DOHH2 (cell line): ENCODE data around the gene EPDR1.

Source experiments
- H3F3A ChIP-seq: fragments of 200-600 bp; sonication (generic), shearing (Covaris generic); 2 replicates; pipeline ENCODE4 v1.6.0; 2016; ENCODE audit warnings: antibody characterized with exemption, mild to moderate bottlenecking; ENCODE audit not compliant: control insufficient read depth, insufficient read depth
- H3K27ac ChIP-seq: fragments of 200-600 bp; sonication (generic); 2 replicates; pipeline ENCODE4 v1.5.1; 2014; ENCODE audit warnings: low read depth, mild to moderate bottlenecking, low read length, moderate library complexity
- H3K27me3 ChIP-seq: fragments of 200-600 bp; sonication (generic); 2 replicates; pipeline ENCODE4 v1.6.1; 2014; ENCODE audit warnings: mild to moderate bottlenecking, low read length, mixed read lengths; ENCODE audit not compliant: control insufficient read depth
- H3K36me3 ChIP-seq: fragments of 200-600 bp; sonication (generic); 2 replicates; pipeline ENCODE4 v1.6.1; 2014; ENCODE audit warnings: mild to moderate bottlenecking, low read length, moderate library complexity, mixed read lengths; ENCODE audit not compliant: control insufficient read depth
- H3K4me1 ChIP-seq: fragments of 200-600 bp; sonication (generic); 2 replicates; pipeline ENCODE4 v1.6.1; 2014; ENCODE audit warnings: mild to moderate bottlenecking, low read length, mixed read lengths; ENCODE audit not compliant: control insufficient read depth
- H3K4me2 ChIP-seq: fragments of 200-600 bp; sonication (generic); 2 replicates; pipeline ENCODE4 v1.6.0; 2014; ENCODE audit warnings: mild to moderate bottlenecking, low read length, moderate library complexity
- H3K4me3 ChIP-seq: fragments of 200-600 bp; sonication (generic); 2 replicates; pipeline ENCODE4 v1.5.1; 2014; ENCODE audit warnings: mild to moderate bottlenecking, low read length, mixed read lengths
- H3K79me2 ChIP-seq: fragments of 200-600 bp; sonication (generic); 2 replicates; pipeline ENCODE4 v1.6.1; 2014; ENCODE audit warnings: mild to moderate bottlenecking, low read length, mixed read lengths; ENCODE audit not compliant: control insufficient read depth
- H3K9me2 ChIP-seq: fragments of 200-600 bp; sonication (generic); replicated peaks from 2 replicates; pipeline ENCODE4 v1.6.1; 2014; ENCODE audit warnings: mild to moderate bottlenecking, low read length, mixed read lengths; ENCODE audit not compliant: control insufficient read depth
- H3K9me3 ChIP-seq: fragments of 200-600 bp; sonication (generic); 2 replicates; pipeline ENCODE4 v1.6.1; 2014; ENCODE audit warnings: antibody characterized with exemption, low read length, mixed read lengths; ENCODE audit not compliant: control insufficient read depth, insufficient read depth
- H4K20me1 ChIP-seq: fragments of 200-600 bp; sonication (generic); 2 replicates; pipeline ENCODE4 v1.6.0; 2014; ENCODE audit warnings: low read depth, mild to moderate bottlenecking, antibody characterized with exemption, low read length, moderate library complexity; ENCODE audit not compliant: control insufficient read depth, insufficient read depth
- EZH2phosphoT487 ChIP-seq: fragments of 200-600 bp; sonication (generic); IDR thresholded peaks from 2 replicates; pipeline ENCODE4 v1.6.1; 2017; ENCODE audit warnings: borderline replicate concordance, mild to moderate bottlenecking, antibody characterized with exemption, low read length, moderate library complexity, mixed read lengths
- TF ChIP-seq, protein P1 (sequence below): fragments of 200-600 bp; sonication (generic); IDR thresholded peaks from one replicate; pipeline ENCODE4 v1.5.1; 2014; ENCODE audit warnings: antibody characterized with exemption, mild to moderate bottlenecking, low read depth, low read length; ENCODE audit not compliant: poor library complexity, severe bottlenecking

Gene EPDR1

DNA sequence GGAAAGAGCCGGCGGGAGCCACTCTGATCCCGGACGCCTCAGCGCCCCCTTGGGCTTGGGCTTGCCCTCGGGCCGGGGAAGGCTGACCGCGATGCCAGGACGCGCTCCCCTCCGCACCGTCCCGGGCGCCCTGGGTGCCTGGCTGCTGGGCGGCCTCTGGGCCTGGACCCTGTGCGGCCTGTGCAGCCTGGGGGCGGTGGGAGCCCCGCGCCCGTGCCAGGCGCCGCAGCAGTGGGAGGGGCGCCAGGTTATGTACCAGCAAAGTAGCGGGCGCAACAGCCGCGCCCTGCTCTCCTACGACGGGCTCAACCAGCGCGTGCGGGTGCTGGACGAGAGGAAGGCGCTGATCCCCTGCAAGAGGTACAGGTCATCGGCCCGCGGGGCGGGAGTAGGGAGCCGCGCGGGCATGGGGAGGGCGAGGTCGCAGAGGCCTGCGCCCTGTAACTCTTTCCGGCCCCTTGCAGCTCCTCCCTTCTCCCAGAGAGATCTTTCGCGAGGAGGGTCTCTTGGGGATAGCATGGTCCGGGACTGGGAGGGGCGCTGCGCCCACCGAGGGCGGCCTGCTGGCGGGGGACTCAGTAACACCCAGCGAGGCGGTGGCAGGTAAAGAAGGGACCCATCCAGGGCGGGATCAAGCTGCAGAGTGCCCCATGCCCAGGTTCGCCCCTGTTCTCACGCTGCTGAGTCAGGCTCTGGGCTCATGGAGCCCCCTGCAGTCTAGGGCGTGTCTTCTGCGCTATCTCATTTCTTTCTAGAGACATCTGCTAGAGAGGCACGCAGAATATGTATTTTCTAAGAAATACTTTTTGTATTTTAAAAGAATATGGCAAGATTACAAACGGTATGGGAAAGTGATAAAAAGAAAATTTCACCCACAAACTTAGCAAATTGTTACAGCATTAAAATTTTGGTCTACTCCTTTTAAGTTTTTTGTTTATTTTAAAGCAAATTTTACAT is 687 bp downstream of the EPDR1 start:
- peaks cover 18% of the 10 kb centered on the region; the same call in 1 of the 2 replicates for H3K27me3 ChIP-seq
- H3K79me2 ChIP-seq = no peaks in the 10 kb centered on the region
- no peak overlapping the region for H3K4me3 ChIP-seq
- H4K20me1 ChIP-seq = no peaks in the 10 kb centered on the region
- TF ChIP-seq EZH2phosphoT487 = no peak
- TF ChIP-seq, protein P1, sequence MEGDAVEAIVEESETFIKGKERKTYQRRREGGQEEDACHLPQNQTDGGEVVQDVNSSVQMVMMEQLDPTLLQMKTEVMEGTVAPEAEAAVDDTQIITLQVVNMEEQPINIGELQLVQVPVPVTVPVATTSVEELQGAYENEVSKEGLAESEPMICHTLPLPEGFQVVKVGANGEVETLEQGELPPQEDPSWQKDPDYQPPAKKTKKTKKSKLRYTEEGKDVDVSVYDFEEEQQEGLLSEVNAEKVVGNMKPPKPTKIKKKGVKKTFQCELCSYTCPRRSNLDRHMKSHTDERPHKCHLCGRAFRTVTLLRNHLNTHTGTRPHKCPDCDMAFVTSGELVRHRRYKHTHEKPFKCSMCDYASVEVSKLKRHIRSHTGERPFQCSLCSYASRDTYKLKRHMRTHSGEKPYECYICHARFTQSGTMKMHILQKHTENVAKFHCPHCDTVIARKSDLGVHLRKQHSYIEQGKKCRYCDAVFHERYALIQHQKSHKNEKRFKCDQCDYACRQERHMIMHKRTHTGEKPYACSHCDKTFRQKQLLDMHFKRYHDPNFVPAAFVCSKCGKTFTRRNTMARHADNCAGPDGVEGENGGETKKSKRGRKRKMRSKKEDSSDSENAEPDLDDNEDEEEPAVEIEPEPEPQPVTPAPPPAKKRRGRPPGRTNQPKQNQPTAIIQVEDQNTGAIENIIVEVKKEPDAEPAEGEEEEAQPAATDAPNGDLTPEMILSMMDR = no peak
- no peak overlapping the region for H3K4me2 ChIP-seq
- H3K27ac ChIP-seq = no peak overlapping the region
- no peaks in the 10 kb centered on the region for H3K9me2 ChIP-seq
- no peaks in the 10 kb centered on the region for H3K4me1 ChIP-seq
- no peaks in the 10 kb centered on the region for H3K36me3 ChIP-seq
- H3K9me3 ChIP-seq = peaks cover 4% of the 10 kb centered on the region; the same call in 1 of the 2 replicates
- no peaks in the 10 kb centered on the region for H3F3A ChIP-seq

DNA sequence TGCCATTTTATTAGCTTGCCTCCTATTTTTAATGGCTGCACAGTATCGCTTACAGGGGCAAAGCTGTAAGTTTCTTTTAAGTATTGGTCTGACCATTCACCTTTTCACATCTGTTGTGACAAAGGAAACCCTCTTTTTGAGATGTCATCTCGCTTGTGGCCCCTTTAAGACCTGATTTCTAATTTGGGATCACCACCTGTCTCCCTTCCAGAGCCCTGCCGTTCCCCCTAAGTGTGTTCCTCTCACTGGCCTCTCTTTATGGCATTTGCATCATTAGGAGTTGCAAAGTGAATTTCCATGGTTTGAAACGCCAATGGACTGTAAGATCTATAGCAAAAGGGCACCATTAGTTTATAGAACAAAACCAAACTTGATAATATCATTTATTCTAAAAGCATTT is 1.4 kb downstream of the EPDR1 start:
- peaks cover 4% of the 10 kb centered on the region; the same call in 1 of the 2 replicates for H3K9me3 ChIP-seq
- H3K79me2 ChIP-seq = no peaks in the 10 kb centered on the region
- TF ChIP-seq, protein P1 = no peak
- TF ChIP-seq EZH2phosphoT487 = no peak
- H3K4me2 ChIP-seq = no peak overlapping the region
- H3K4me3 ChIP-seq = no peak overlapping the region
- H3F3A ChIP-seq = no peaks in the 10 kb centered on the region
- no peaks in the 10 kb centered on the region for H3K9me2 ChIP-seq
- no peaks in the 10 kb centered on the region for H3K4me1 ChIP-seq
- H3K27me3 ChIP-seq = peaks cover 18% of the 10 kb centered on the region; the same call in 1 of the 2 replicates
- no peaks in the 10 kb centered on the region for H4K20me1 ChIP-seq
- H3K27ac ChIP-seq = no peak overlapping the region
- no peaks in the 10 kb centered on the region for H3K36me3 ChIP-seq

DNA sequence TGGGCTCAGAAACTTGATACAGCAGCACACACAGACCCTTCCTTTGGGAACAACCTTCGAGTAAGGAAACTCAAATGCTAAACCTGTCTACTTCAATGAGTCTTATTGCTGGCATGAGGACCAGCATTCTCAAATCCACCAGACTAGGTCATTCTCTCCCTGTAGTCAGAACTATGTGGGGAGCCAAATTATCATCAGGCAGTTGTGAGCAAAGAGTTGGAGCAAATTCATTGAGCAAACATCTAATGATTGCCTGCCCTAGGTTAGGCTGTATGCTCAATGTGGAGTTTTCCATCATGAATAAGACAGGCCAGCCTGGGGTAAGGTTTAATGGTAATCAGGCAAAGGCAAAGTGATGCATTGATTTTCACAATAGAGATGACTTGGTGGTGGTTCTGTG is 3.6 kb downstream of the EPDR1 start:
- Histone ChIP-seq H3K4me3 (no peak overlapping the region), H3K4me1 (no peaks in the 10 kb centered on the region), H3K27ac (no peak overlapping the region), H4K20me1 (no peaks in the 10 kb centered on the region), H3K4me2 (no peak overlapping the region), H3K79me2 (no peaks in the 10 kb centered on the region), H3F3A (no peaks in the 10 kb centered on the region), H3K36me3 (no peaks in the 10 kb centered on the region), H3K9me3 (peaks cover 4% of the 10 kb centered on the region; the same call in 1 of the 2 replicates), H3K27me3 (peaks cover 2% of the 10 kb centered on the region; the same call in 1 of the 2 replicates), H3K9me2 (no peaks in the 10 kb centered on the region)
- TF ChIP-seq, protein P1 = no peak
- TF ChIP-seq EZH2phosphoT487 = no peak
